Activated CD8-positive, alpha-beta memory T cell treated with anti-CD3 and anti-CD28 coated beads, Interleukin-2, amount 50 U/mL, for 24 hours (primary cell): ENCODE measurements around the gene CEBPG.

ENCODE experiments used
- DNase-seq: peaks from one replicate; pipeline ENCODE4 v3.0.0-alpha.2; 2020; ENCODE audit errors: extremely low read depth

The CEBPG gene

DNA sequence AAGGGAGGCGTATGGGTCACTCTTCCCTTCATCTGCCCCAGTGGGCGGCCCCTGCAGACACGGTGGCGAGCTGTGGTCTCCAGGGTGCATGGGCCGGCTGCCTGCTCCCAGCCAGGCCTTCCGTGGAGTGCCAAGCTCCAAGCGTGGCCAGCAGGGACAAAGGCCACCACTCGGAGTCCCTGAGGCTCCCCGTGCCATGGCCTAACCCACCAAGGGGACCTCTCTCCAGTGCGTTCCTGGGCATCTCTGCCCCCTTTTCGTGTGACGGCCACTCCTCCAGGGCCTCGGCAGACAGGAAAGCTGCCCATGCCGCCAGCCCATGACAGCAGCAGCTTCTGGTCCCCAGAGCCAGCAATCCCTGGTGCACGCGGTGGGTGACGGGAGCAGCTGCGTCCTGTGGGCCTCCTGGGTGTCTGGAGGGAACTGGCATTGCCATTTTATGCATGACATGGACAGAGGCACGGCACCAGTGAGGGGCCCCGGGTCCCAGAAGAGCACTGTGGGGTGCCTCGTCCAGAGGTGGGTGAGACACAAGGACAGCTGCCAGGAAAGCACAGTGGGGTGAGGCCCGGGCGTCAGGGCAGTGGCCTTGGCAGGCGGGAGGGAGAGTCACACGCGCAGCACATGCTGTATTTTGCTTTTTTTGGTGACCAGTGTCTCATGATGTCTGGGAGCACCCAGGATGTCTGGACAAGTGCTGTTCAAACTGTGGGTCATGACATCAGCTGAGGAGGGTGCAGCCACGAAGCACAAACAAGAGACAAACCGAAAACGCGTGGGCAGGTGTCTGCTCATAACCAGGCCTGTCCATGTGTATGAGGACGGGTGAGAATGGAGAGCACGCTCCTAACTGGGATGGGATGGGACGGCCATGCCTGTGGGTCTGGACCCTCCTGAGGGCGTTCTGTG lies 32.3 kb downstream of the CEBPG start:
- no peak for DNase-seq

DNA sequence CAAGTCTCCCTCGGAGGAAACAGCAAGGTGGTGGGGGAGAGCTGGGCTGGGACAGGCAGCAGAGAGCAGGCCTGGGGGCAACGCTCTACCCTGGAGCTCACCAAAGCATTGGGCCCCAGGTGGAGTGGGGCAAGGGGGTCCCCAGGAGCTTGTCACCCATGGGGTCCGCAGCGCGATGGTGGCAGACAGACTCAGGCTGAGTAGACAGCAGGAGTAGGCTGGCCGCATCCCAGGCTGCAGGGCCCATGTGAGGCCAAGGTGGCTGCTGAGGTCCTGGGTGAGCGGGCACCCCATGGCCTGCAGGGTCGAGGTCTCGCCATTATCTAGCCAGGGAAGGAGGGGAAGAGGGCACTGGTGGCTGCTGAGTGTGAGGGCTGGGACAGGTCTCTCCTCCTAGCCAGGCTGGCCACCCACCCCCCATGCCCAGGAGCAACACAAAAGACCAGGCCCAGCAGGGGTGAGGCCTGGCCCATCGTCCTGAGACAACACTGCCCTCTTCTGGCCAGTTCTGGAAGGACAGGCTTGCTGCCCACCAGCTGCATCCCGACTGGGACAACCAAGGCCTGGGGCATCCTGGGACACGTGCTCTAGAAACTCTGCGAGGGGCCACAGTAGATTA lies 33.1 kb downstream of the CEBPG start:
- peak; percentile 46 for DNase-seq

DNA sequence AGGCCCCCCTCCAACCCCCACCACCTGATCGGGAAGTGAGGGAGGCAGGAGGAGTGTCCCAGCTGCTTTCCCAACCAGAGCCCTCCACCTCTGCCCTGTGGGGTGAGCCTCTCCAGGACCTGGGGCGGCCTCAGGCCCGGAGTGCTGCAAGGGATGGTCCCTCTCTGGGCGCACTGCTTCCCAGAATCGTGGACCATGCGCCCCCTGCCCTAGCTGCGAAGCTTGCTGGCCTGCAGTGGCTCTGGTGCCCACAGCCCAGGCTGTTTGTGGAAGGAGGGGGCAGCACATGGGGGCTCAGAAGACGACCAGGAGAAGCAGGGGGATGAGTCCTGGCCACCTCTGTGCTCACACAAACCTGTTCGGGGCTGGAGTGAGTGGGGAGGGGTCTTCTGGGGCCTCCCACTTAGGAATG lies 33.6 kb downstream of the CEBPG start:
- DNase-seq, result no peak

DNA sequence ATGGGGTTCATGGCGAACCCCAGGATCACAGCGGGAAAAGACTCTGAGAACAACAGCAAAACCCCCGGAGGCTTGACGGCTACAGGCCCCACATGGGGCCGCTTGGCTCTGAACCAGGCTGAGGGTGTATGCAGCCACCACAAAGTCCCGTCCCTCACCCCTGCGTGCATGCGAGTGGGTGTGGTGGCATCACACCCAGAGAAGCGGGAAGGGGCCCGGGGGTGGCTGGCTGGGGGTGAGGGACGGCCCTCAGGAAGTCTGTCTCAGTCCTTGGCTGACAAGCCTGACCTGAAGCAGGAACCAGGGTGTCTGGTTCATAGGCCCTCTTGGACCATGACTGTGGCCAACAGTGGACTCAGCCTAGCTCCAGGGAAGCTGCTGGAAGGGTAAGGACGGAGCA lies 34.2 kb downstream of the CEBPG start:
- no peak for DNase-seq

DNA sequence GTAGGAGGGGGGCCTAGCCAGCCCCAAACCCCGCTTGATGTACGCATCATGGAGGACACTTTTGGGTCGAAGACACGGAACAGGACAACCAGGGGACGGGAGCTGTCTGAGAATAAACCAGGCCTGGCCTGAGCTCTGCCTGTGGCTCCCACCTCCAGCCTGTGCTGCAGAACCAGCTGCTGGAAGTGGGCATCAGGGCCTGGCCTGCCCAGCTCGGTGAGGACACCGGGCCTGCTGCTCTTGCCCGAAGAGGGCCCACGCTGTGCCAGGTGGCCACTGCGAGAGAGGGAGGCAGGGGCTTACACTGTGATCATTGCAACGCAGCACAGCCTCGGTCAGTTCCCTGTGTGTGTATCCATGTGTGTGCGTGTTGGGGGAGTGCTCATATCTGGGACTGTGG lies 34.6 kb downstream of the CEBPG start:
- no peak for DNase-seq

DNA sequence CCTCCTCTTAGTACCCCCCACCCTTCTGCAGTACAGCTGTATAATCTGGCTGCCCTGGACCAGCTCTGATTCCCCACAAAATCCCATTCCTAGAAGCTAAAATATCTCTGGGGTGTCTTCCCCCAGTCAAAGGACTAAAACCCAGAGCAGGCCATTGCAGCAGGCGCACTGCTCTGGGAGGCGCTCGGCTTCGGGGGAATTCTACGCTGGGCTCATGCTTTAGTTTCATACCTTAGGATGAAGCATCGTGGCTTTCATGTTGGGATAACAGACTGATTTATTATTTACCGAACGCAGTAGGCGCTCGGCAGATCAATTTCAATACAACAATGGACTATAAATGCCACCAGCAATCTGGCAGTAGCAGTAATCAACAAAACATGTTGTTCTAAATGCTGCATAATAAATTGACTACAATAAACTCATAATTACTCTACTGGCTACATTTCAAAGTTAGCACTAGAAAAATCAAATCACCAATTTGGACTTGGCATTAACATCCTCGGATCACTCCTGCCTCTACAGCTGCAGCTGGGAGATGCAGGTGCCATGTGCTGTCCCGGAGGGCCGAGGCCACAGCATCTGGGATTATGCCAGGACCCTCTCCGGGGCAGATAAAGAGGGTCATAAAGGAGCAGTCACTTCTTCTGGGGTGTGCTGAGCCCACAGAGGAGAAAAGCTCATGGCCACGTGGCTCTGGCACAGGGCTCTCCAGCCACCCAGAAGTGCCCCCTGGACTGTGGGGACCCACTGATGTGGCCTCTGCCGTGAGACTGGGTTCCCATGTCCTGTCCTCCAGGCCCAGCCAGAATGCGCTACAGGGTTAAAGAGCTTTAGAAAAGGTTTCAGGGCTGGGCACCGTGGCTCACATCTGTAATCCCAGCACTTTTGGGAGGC lies 35.3 kb downstream of the CEBPG start:
- DNase-seq, result no peak

DNA sequence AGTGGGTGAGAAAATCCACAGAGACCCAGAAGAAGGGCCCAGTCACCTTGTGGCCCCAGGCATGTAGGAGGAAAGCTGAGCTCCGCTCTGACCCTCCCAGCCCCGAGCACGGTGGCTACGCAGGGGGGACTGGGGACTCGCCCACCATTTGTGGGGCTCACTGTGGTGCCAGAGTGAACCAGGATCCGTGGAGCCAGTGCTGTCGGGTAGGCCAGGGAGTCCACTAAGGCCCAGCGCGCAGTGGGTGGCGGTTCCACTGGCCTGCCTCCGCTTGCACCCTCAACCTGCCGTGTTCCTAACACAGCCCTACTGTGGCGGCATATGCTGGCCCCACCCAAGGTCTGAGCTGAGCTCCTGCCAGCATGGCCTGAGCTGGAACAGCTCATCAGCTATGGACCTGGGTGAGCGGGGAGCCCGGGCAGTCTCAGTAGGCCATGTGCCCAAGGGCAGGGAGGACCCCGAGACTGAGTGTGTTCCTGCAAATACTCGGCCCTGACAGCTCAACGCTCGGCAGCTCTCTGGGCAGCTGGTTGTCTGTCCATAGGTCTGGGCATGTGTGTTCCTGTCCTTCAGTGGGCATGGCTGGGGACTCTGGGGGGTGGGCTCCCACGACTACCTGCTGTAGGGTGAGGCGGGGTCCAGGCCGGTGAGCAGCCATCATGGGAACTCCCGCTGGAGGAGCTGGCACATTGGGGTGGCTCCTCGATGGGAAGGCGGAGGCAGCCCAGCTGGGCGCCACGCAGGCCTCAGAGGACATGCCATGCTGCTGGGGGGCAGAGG lies 36.6 kb downstream of the CEBPG start:
- no peak for DNase-seq

DNA sequence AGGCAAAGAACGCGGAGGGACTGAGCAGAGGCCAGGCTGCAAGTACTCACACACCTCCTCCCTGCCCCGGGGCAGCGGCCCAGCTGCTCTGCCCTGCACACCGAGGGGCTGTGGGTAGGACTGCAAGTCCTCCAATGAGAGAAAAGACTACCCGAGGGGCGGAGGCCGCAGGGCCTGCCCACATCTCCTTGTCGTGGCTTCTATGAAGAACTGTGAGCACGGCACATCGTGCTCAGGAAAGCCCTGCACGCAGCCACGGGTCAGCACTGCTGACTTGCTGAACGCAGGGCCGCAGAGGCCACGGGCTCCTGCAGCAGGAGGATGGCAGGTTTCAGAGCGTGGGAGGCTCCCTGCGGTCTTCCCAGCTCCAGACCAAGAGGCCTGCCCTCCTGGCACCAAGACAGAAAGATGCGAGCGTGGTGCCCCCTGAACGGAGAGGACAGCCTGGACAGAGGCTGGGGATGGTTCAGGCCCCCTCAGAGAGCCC lies 37.4 kb downstream of the CEBPG start:
- no peak for DNase-seq

DNA sequence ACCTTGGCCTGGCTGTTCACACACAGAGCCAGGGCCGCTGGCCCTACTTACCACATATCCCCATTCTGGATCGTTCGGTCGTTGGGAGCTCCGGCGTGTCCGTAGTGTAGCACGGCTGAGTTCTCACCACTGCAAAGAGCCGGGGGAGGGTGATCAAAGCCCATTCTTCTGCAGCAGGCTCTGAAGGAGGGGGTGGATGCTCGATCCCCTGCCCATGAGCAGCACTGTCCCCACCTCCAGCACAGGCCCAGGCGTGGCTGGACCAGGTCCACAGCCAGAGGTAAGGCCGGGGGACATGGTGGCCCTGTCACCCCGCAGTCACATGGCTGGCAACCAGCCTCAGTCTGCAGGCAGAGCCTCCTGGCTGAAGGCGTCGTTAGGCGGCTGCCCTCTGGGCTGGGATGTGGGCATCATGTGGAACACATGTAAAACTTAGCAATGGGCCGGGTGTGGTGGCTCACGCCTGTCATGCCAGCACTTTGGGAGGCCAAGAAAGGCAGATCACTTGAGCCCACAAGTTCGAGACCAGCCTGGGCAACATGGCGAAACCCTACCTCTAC lies 38.2 kb downstream of the CEBPG start:
- no peak for DNase-seq

DNA sequence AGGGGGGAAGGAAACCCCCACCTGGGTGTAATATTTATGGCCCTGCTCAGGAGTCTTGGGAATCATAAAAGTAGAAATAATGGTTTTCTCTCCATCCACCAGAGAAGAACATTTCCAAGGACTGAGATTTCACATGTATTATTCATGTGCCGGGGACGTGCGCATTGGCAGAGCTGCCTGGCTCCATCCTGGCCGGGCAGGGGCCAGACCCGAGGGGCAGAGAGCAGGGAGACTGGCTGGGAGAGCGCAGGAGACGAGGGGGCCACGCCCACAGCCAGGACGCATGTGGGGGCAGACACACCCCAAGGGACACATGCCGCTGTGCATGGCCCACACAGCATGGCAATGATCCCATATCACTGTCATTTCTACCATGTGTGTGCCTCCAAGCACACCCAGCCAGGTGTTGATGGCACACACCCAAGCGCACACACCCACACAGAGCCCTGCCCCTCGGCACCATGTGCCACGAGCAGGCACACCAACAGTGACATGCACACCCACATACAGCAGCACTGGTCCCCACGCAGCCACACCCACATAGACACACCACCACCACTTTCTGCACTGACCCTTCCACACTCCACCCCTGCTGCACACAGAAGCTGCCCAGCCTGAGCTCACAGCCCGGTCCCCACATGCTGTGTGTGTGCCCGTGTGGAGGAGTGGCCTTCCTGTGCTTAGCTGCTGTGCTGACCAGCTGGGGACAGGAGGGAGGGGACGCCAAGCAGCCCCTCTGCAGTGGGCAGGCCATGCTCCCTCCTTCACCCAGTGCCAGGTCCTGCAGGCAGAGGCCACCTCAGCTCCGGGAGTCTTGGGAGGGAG lies 39.3 kb downstream of the CEBPG start:
- DNase-seq, result no peak

DNA sequence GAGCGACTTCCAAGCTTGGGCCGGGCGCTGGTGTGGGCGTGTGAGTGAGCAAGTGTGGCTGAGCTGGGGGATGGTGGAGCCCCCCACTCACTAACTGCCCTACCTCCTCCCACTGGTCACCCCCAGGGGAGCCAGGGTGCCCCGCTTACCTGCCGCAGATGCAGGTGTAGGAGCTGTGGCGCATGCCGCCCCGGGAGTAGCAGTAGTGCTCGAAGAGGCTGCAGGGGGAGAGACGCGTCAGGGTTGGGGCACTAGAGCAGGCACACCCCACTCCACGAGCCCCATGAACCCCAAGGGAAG lies 39.9 kb downstream of the CEBPG start:
- DNase-seq, result no peak

DNA sequence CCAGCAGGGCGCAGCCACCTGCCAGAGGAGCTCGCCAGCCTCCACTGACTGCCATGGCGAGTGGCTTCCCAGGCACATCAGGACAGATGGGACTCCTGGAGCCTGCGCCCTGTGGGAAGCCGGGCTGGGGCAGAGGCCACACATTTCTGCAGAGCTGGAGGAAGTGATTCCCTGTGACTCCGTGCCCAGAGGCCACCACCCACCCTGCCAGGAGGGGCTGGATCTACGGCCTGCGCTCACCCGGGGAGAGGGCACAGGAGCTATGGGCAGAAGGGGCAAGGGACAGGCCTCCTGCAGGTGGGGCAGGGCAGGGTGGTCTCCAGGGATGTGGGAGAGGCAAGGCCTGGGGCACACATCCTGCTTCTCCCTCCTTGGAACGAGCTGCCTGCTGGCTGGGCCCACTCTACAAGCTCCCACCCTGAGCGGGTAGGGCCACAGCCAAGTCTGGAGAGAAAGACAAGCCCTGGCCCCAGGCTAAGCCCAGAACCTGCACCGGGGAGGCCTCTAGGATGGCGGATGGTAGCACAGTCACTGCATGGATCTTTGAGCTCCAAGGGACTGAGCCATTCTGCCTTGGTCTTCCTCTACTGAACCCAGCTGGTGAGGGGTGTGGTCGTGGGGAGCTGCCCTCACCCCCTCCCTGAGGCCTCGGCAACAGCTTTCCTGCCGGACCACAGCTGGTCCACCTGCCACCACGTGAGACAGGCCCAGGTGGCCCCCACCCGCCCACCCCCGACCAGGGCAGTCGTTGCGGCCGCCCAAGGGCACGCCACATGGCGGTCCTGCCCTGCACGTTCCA lies 40.6 kb downstream of the CEBPG start:
- no peak for DNase-seq

DNA sequence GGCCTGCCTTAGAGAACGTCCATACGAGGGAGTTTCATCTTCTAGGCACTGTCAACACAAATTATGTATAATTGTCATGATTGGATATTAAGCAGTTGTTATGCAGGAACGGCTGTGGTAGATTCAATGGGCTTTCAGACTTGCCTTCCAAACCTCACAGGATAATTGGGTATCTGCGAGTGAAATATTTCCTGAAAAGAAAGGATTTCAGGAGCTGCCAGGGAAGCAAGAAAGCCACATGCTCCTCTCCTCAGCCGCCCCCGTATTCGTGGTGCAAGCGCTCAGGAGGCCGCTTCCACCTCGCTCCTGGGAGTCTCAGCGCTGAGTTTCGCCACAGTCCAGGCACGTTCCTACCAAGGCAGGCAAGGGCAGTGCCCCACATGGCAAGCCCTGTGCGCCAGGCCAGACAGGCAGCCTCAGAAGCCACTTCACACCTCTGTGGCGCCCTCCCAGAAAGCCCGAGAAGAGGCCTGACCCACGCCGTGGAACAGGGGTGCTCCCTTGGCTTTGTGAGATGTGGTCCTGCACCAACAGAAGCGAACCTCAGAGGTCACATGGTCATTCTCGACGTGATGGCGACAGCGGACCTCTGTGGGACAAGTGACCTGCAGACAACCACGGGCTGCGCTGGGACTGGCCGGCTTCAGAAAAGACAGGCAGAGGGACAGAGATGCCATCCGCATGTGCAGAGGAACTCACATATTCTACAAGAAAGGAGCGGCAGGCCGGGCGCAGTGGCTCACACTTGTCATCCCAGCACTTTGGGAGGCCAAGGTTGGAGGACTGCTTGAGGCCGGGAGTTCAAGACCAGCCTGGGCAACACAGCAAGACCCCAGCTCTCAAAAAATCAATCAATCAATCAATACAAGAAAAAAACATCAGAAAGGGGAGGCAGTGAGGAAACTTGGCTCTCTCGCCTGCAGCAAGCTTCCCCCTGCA lies 41.4 kb downstream of the CEBPG start:
- no peak for DNase-seq

DNA sequence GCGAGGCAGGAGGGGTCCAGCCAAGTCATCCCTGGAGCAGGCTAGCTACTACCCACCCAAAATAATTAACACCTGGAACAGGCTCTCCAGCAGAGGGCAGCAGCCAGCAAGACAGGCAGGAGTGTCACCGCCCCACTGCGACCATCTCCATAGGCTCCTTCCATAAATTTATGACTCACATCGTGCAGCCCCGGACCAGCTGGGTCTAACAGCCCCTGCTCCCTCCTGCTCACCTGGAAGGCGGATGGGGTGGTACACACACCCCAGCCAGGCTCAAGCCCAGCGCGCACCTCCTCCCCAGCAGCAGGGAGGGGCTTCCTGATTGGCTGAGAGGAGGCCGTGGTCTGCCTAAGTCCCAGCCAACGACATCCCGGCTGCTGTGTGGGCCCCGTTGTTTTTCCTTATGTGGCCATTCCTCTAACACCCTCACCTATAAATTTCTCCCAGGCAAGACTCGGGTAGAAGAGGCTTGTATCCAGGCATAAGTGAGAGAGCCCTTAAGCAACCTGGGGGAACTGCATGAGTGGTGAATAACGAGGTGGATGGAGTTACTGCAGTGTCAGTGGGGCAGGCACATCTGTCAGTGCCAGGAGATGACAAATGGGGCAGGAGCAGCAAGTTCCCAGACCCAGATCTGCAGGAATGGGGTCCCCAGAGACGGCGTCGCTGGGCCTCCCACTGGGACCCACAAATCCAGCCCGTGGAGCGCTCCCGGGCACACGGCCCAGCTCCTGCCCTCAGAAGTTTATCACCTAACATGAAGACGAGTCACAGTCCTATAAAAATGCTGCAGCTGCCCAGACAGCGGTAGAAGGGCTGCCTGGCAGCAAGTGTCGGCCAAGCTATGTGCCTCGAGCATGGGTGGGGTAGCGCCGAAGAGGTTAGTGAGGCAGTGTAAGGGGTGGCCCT lies 43.1 kb downstream of the CEBPG start:
- peak; percentile 41 for DNase-seq

DNA sequence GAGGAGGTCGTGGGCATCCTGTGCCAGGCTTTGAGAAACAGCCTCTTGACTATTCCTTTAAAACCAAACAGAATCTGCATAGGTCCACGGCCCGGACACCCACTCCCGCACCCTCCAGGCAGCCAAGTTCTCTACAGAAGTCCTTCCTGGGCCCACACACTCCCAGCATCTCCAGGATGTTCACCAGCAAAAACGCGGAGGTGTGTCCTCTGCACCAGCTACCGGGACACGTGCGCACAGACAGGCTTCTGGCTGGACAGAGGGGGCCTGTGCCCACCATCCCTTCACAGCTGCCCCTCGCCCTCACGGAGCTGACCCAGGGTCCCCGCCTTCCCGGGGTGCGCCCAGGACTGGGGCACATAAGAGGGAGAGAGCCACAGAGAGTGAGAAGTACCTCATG lies 44.2 kb downstream of the CEBPG start:
- no peak for DNase-seq

DNA sequence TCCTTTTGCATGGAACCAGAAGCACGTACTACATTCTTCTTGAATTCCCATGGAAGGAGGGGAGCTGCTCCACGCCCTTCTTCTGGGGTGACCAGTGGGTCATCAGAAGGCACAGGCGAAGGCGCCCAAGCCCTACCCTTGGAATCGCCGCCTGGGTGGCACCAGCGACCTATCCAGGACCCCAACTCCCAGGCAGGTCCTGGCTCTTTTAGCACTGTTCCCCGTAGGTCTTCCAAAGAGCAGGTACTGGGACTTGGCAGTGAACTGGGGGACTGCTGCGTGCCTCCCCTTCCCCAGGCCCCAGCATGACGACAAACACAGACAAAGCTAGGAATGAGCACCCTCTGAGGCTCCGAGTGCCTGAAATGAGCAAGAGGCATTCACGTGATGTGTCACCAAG lies 45.0 kb downstream of the CEBPG start:
- DNase-seq, result no peak
